ENCODE measurements around the gene TNFRSF1B.

TNFRSF1B gene

DNA sequence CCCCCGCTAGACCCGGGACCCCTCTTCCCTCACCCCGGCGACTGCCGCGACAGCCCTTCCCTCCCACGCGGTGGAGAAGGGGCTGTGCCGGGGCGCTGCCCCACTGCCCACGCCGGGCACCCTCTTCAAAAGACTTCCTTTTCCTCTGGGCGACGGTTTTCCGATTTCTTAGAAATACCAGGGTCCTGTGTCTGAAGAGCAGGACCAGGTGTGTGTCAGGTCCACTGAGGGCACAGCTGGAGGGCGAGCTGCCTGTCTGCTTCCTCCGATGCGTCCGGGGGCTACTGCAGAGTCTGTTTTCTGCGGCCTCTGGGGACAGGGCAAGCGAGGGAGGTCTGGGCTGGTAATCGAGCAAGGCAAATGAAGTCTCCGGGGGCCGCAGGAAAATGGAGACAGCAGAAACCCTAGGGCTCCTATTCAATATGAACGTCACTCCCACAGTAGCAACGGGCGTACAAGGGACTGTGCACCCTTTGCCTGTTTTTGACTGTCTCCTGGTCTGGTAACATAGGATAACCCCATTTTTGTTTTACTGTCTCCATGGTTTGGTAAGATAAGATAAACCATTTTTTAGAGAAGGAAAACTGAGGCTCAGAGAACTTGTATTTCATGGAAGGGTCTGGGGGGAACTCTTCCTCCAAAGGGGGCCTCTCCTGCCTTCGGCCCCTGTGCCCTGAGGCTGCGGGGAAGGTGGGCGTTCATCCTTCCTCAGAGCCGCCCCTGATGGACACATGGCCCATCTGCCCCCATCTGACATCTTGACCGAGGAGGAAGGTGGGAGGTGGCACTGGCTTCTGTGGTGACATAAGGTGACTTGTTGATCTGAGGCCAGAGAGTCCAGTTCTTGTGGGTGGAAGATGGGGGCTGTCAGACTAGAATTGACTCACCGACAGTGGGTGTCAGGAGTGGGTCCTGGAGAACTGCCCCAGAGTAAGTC, 970 bp downstream of the TNFRSF1B start:
- TF ChIP-seq, protein P1, sequence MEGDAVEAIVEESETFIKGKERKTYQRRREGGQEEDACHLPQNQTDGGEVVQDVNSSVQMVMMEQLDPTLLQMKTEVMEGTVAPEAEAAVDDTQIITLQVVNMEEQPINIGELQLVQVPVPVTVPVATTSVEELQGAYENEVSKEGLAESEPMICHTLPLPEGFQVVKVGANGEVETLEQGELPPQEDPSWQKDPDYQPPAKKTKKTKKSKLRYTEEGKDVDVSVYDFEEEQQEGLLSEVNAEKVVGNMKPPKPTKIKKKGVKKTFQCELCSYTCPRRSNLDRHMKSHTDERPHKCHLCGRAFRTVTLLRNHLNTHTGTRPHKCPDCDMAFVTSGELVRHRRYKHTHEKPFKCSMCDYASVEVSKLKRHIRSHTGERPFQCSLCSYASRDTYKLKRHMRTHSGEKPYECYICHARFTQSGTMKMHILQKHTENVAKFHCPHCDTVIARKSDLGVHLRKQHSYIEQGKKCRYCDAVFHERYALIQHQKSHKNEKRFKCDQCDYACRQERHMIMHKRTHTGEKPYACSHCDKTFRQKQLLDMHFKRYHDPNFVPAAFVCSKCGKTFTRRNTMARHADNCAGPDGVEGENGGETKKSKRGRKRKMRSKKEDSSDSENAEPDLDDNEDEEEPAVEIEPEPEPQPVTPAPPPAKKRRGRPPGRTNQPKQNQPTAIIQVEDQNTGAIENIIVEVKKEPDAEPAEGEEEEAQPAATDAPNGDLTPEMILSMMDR (IDR thresholded peaks at IDR 0.05; ENCODE audit: low read depth, low read length), result no peak
- DNase-seq (ENCODE audit: extremely low read depth, low read depth), result no peak

DNA sequence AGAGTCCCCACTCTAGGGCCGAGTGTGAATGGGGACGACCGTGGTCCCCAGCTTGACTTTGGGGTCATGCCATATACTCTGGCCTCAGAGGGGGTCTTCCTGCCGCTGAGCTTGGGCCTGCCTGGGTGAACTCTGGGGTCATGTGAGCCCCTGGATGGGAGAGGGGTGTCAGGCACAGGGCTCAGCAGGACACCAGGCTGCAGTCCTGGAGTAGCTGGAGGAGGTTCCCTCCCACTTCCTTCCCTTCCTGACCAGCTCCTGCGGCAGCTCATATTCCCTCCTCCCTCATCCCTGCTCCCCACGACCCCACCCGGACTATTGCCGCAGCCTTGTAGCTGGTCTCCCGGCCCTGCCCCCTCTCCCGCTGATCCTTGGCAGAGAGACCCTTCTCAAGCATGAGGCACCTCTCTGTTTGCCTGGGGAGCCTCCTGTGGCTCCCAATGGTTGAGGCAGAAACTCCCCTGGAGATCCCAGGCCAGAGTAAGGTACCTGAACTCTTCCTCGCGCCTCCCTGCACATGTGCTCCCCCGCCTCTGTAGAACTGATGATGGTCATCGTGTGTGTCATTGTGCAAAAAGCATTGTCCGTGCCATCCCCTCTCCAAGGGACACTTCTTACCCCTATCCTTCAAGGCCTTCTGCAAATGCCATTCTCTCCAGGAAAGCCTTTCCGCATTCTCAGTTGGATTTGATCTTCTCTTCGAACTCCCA, 1.8 kb downstream of the TNFRSF1B start:
- TF ChIP-seq, protein P1 (IDR thresholded peaks at IDR 0.05; ENCODE audit: low read depth, low read length), result no peak

DNA sequence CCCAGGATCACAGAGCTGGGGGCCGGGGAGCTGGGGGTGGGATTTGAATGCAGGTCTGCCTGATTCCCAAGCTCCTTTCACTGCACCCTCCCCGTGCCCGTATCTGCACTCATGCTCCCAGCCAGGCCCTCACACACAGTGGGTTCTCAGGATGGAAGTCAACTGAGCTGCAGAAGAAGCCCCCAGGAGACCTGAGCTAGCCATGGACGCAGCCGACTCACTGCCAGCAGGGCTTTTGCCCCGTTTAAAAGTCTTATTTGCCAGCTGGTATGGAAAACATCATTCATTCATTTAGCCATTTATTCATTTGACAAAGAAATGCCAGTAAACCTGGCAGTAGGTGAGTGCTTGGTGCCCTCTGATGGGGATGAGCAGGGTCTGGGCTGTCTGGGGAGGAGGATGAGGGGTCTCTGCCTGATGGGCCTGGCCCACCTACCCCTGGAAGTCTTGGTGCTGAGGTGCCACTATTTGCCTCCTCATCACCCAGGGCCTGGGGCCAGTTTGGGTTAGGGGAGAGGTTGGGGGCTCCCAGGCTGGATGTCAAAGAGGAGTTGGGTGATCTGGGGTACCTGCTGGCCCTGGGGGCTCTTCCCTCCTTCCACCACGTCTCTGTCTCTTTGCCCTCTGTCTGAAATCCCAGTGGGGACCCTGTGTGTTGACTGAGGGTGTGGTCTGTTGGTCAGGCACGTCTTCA, 2.8 kb downstream of the TNFRSF1B start:
- TF ChIP-seq, protein P1 (IDR thresholded peaks at IDR 0.05; ENCODE audit: low read depth, low read length), result no peak
- no peak for DNase-seq (ENCODE audit: extremely low read depth, low read depth)

More for the DNA sequence above, 1.8 kb downstream of the TNFRSF1B start:
- no peak for DNase-seq (ENCODE audit: extremely low read depth, low read depth)

DNA sequence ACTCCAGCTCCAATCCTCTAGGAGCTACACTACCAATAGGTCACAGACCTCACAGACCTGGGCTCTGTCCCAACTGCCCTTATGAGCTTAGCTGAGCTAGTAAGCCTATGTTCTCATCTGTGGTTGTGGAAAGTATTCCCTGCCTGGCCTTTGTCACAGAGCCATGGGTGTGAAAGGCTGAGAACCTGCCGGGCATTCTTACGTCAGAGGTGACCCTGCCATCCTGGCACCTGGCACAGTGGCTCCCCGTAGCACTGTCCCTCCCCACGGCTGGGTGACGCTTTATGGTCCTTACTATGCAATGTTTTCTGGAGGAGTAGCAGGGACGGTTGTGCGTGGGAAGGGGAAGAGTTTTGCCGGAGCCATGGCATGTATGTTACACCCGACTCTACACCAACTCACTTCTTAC, 3.5 kb downstream of the TNFRSF1B start:
- TF ChIP-seq, protein P1 (IDR thresholded peaks at IDR 0.05; ENCODE audit: low read depth, low read length), result no peak
- DNase-seq (ENCODE audit: extremely low read depth, low read depth), result no peak

DNA sequence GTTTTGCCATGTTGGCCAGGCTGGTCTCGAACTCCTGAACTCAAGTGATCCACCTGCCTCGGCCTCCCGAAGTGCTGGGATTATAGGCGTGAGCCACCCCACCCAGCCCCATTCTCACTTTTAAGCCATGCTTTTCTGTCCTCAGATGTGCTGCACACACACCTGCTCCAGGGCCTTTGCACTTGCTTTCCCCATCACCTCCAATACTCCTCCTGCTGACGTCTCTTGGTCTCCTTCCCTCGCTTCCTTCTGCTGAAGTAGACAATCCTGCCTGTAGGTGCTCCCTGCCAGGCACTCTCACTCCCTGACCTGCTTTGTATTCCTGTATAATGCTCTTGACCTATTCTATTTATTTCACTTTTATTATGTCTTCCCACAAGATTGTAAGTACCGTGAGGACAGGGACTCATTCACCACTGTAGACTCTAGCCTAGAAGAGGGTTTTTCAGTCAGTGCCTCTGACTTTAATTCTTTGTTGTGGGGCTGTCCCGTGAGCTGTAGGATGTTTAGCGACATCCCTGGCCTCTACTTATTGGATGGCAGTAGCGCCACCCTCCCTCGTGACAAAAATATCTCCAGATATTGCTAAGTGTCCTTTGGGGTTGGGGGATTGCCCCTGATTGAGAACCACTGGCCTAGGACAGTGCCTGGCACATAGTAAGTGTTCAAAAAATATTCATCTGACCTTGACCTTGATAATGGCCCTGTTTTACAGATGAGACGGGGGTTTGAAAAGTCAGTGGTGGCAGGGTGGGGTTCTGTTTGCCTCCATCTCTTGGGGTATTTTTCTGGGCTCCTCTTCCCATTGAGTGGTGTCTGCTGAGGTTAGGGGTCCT, 4.6 kb downstream of the TNFRSF1B start:
- DNase-seq (ENCODE audit: extremely low read depth, low read depth), result no peak
- TF ChIP-seq, protein P1 (IDR thresholded peaks at IDR 0.05; ENCODE audit: low read depth, low read length), result no peak

DNA sequence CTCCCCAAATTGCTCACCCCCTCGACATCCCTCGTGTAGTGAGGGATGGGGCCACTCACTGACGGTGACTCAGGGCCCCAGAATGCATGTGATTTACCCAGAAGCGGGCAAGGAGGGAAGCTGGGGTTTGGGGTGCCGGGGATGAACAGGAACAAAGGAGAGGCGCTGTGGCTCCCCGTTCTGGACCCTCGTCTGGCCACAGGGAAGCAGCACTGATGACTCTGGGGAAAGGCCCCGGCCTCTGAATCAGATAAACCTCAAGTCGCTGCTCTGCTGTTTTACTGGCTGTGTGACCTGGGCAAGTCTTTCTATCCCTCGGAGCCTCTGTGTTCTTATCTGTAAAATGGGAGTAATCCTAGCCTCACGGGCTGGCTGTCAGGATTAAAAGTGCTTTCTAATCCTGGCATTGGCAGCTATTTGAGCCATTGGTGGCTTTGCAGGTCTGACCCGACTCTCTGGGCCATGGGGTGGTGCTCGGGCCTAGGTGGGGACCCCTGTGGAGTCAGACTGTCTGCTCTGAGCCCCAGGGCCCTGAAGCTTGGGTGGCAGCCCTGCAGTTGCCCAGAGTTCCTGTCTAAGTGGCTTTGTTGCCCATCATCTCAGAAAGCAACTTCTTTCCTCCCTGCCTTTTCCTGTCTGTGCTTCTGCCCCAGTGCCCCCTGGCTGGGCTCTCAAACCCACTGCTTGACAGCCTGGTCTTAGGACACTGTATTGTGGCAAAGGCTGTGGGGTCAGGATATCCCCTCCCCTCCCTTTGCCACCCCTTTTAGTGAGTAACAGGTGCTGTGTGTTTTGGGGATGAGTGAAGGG, 5.5 kb downstream of the TNFRSF1B start:
- TF ChIP-seq, protein P1 (IDR thresholded peaks at IDR 0.05; ENCODE audit: low read depth, low read length), result no peak
- DNase-seq (ENCODE audit: extremely low read depth, low read depth), result no peak
